ENCODE results near the gene CRABP2.

Gene CRABP2

DNA sequence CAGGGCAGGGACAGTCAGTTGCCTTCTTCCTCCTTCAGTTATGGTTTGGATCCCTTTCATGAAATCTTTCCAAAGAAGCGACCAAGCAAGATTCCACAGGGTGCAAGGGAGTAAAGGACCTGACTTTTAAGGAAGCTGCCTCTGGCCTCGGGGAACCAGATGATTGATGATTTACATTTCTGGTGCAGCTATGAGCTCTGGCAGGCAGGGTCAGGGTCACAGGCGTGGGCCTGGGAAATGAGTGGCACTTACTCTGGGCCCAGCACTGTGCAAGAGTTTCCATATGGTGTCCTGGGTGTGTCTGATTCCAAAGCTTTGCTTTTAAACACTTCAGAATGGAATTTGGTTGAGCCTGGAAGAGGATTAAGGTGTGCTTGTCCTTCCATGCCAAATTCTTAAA, 7.2 kb upstream of the CRABP2 start:
- ChIA-PET POLR2A (no interaction called here), CTCF (interaction anchor here (1.1 to 3.6 kb wide), 8 partner anchors 10 to 55 kb away, joined by 3 to 25 read pairs (median 4); no protein-coding TSS in a partner anchor)
- 64% methylated on average over 3 of the region's 3 CpGs for WGBS (ENCODE audit: insufficient coverage)
- Histone ChIP-seq H3K4me3 (ENCODE audit: control insufficient read depth in 1 of 7, extremely low read depth in 1 of 7, insufficient read depth in 4 of 7, low read depth in 2 of 7, low read length in 6 of 7) (no peak overlapping the region), H3K9me3 (ENCODE audit: control extremely low read depth in 1 of 5, control insufficient read depth in 4 of 5, insufficient read depth in 2 of 5, low read depth in 1 of 5, low read length in 4 of 5) (no peaks in the 10 kb centered on the region), H3K27ac (ENCODE audit: insufficient read depth in 1 of 2, low read depth in 1 of 2, low read length in 2 of 2, poor library complexity in 1 of 2, severe bottlenecking in 2 of 2) (no peak overlapping the region), H3K36me3 (ENCODE audit: control insufficient read depth in 4 of 4, insufficient read depth in 4 of 4, low read length in 3 of 4) (no peaks in the 10 kb centered on the region), H3K27me3 (replicated peaks in 2 of 5; ENCODE audit: control insufficient read depth in 4 of 5, insufficient read depth in 5 of 5, low read length in 4 of 5) (peaks cover 0 to 16% (median 3%) of the 10 kb centered on the region in 5 experiments), H3K4me1 (ENCODE audit: control extremely low read depth in 1 of 4, control insufficient read depth in 4 of 4, insufficient read depth in 4 of 4, low read length in 3 of 4) (no peaks in the 10 kb centered on the region)
- DNase-seq: no peak

DNA sequence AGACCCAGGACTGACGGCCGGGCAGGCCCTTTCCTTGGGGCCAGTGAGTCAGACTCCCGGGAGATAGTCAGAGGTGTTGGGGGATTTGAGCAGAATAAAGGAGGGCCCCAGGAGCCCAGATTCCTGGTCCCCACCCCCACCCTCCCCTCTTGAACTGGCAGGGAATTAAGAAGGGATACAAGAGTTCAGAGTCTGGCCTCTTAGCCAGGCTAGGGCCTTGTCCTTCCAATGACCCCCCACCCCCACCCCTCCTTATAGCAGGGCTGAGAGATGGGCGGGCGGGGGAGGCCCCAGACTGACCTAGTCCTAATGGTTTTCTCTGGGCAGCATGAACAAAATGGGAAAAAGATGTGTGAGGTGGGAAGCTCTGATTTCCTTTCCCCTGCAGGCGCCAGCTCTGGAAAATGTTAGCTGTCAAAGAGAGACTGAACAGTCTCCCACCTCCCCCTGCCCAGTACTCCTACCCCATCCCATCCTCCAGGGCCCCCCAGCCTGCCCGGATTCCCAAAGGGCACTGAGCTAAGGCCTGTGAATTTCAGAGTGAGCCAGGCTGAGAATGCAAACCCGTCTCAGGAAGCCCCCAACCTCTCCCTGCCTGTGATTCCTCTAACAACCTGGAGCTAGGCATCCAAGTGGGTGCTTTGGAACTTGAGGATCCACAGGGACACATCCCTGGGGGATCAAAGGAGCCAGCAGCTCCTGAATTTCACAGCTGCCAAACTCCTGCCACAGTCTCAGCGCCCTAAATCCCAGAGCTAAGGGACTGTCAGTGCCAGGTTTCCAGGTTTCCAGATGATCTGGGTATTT, 5.8 kb upstream of the CRABP2 start:
- Histone ChIP-seq H3K36me3 (ENCODE audit: control insufficient read depth in 4 of 4, insufficient read depth in 4 of 4, low read length in 3 of 4) (no peaks in the 10 kb centered on the region), H3K27ac (ENCODE audit: insufficient read depth in 1 of 2, low read depth in 1 of 2, low read length in 2 of 2, poor library complexity in 1 of 2, severe bottlenecking in 2 of 2) (no peak overlapping the region), H3K27me3 (replicated peaks in 2 of 5; ENCODE audit: control insufficient read depth in 4 of 5, insufficient read depth in 5 of 5, low read length in 4 of 5) (peaks cover 0 to 30% (median 9%) of the 10 kb centered on the region in 5 experiments), H3K9me3 (ENCODE audit: control extremely low read depth in 1 of 5, control insufficient read depth in 4 of 5, insufficient read depth in 2 of 5, low read depth in 1 of 5, low read length in 4 of 5) (no peaks in the 10 kb centered on the region), H3K4me3 (ENCODE audit: control insufficient read depth in 1 of 7, extremely low read depth in 1 of 7, insufficient read depth in 4 of 7, low read depth in 2 of 7, low read length in 6 of 7) (no peak overlapping the region), H3K4me1 (ENCODE audit: control extremely low read depth in 1 of 4, control insufficient read depth in 4 of 4, insufficient read depth in 4 of 4, low read length in 3 of 4) (peaks cover 0 to 8% (median 6%) of the 10 kb centered on the region in 4 experiments)
- POLR2A ChIA-PET: no interaction called here
- WGBS (ENCODE audit: insufficient coverage): 100% methylated on average over 2 of the region's 9 CpGs
- CTCF ChIA-PET: interaction anchor here (0.6 to 3.6 kb wide), 9 partner anchors 10 to 182 kb away, joined by 3 to 25 read pairs (median 3); partner anchors contain the start of genes NTRK1 and PEAR1
- no peak for DNase-seq

DNA sequence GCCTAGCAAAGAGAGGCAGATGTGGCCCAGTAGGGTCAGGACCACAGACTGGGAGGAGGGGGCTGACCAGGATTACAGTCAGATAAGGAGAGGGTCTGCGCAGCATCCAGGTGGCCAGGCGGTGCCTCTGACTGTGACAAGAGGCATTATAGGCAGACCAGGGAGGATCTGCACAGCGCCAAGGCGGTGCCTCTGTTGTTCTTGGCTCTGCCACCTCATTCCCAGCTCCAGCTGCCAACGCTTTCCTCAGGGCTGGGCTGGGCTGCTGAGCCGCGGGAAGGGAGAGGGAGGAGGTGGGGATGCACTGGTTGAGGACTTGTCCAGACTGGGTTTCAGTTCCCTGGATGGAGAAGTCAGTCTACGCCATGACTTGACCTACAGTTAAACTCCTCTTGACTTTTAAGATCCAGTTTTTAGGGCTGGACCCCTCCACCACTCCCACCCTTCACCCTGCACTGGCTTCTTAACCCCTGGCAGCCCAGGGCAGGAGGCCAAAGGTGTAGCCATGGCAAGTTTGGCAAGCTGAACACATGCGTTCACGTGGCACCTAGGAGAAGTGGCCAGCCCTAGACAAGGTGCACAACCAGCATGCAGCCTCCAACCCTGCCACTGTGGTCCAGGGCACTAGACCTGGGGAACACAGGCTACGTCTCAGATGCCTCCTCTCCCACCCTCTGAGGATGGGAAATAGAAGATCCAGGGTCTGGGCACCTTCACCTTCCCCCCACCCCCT, 4.5 kb upstream of the CRABP2 start:
- no peak for DNase-seq
- POLR2A ChIA-PET: no interaction called here
- CTCF ChIA-PET: interaction anchor here (0.5 to 14.1 kb wide), 7 partner anchors 10 to 377 kb away, joined by 3 to 236 read pairs (median 3); partner anchors contain the start of gene NTRK1

DNA sequence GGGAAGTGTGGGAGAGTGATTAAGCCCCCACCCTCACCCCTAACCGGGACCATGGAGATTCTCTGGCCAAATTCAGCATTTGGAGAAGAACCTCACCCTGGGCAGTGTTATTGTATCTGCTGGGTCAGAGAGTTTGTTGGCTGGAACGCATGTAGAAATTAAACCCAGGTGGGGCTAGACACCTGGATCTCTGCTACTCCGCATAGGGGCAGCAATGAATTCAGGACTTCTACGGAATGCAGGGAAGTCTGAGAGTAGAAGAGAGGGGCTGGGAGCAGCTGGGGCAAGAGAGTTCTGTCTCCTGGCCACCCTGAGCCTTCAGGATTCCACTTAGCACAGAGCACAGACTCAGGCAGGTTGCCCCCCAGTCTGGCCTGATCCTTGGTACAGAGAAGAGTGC, 3.6 kb upstream of the CRABP2 start:
- CTCF ChIA-PET: interaction anchor here (0.6 to 14.1 kb wide), 4 partner anchors 17 to 137 kb away, joined by 3 to 236 read pairs (median 22); no protein-coding TSS in a partner anchor
- DNase-seq: no peak
- no peak overlapping the region for H3K4me3 ChIP-seq (ENCODE audit: control insufficient read depth in 1 of 7, extremely low read depth in 1 of 7, insufficient read depth in 4 of 7, low read depth in 2 of 7, low read length in 6 of 7)
- POLR2A ChIA-PET: no interaction called here
- peaks cover 0 to 27% (median 21%) of the 10 kb centered on the region in 4 experiments for H3K4me1 ChIP-seq (ENCODE audit: control extremely low read depth in 1 of 4, control insufficient read depth in 4 of 4, insufficient read depth in 4 of 4, low read length in 3 of 4)
- H3K9me3 ChIP-seq (ENCODE audit: control extremely low read depth in 1 of 5, control insufficient read depth in 4 of 5, insufficient read depth in 2 of 5, low read depth in 1 of 5, low read length in 4 of 5): no peaks in the 10 kb centered on the region
- H3K27me3 ChIP-seq (replicated peaks in 2 of 5; ENCODE audit: control insufficient read depth in 4 of 5, insufficient read depth in 5 of 5, low read length in 4 of 5): peaks cover 5 to 52% (median 15%) of the 10 kb centered on the region in 5 experiments
- WGBS (ENCODE audit: insufficient coverage): 88% methylated on average over 3 of the region's 4 CpGs
- no peaks in the 10 kb centered on the region for H3K36me3 ChIP-seq (ENCODE audit: control insufficient read depth in 4 of 4, insufficient read depth in 4 of 4, low read length in 3 of 4)
- no peak overlapping the region for H3K27ac ChIP-seq (ENCODE audit: insufficient read depth in 1 of 2, low read depth in 1 of 2, low read length in 2 of 2, poor library complexity in 1 of 2, severe bottlenecking in 2 of 2)

More for the DNA sequence above, 4.5 kb upstream of the CRABP2 start:
- Histone ChIP-seq H3K36me3 (ENCODE audit: control insufficient read depth in 4 of 4, insufficient read depth in 4 of 4, low read length in 3 of 4) (no peaks in the 10 kb centered on the region), H3K27me3 (replicated peaks in 2 of 5; ENCODE audit: control insufficient read depth in 4 of 5, insufficient read depth in 5 of 5, low read length in 4 of 5) (peaks cover 0 to 43% (median 13%) of the 10 kb centered on the region in 5 experiments), H3K9me3 (ENCODE audit: control extremely low read depth in 1 of 5, control insufficient read depth in 4 of 5, insufficient read depth in 2 of 5, low read depth in 1 of 5, low read length in 4 of 5) (no peaks in the 10 kb centered on the region), H3K4me1 (ENCODE audit: control extremely low read depth in 1 of 4, control insufficient read depth in 4 of 4, insufficient read depth in 4 of 4, low read length in 3 of 4) (peaks cover 0 to 21% (median 18%) of the 10 kb centered on the region in 4 experiments), H3K4me3 (ENCODE audit: control insufficient read depth in 1 of 7, extremely low read depth in 1 of 7, insufficient read depth in 4 of 7, low read depth in 2 of 7, low read length in 6 of 7) (no peak overlapping the region), H3K27ac (ENCODE audit: insufficient read depth in 1 of 2, low read depth in 1 of 2, low read length in 2 of 2, poor library complexity in 1 of 2, severe bottlenecking in 2 of 2) (no peak overlapping the region)
- 91% methylated on average over 10 of the region's 11 CpGs for WGBS (ENCODE audit: insufficient coverage)

DNA sequence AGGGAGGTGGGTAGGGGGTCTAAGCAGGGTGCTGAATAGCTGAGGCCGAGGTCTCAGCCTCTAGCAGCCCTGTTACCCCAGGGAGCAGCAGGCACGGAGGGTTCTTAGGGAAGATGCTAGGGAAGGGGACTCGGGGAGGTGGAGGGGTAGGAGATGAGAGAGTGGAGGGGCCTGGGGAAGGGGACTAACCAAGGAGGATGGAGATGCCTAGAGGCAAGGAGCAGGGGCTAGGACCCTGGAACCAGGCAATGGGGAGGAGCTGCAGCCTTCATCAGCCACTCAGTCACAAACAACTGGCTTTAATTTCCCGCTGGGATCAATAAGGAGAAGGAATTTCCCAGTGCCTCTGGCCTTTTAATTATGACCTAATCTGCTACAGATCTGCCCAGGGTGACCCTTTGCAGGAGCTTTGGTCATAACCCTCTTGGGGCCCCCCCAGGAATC, 2.9 kb upstream of the CRABP2 start:
- peaks cover 0 to 27% (median 21%) of the 10 kb centered on the region in 4 experiments for H3K4me1 ChIP-seq (ENCODE audit: control extremely low read depth in 1 of 4, control insufficient read depth in 4 of 4, insufficient read depth in 4 of 4, low read length in 3 of 4)
- WGBS (ENCODE audit: insufficient coverage): 68% methylated on average over 4 of the region's 4 CpGs
- H3K27me3 ChIP-seq (replicated peaks in 2 of 5; ENCODE audit: control insufficient read depth in 4 of 5, insufficient read depth in 5 of 5, low read length in 4 of 5): peaks cover 7 to 60% (median 23%) of the 10 kb centered on the region in 5 experiments
- POLR2A ChIA-PET: no interaction called here
- no peak for DNase-seq
- CTCF ChIA-PET: interaction anchor here (0.6 to 14.1 kb wide), 6 partner anchors 18 to 136 kb away, joined by 3 to 236 read pairs (median 3); no protein-coding TSS in a partner anchor
- H3K4me3 ChIP-seq (ENCODE audit: control insufficient read depth in 1 of 7, extremely low read depth in 1 of 7, insufficient read depth in 4 of 7, low read depth in 2 of 7, low read length in 6 of 7): no peak overlapping the region
- no peak overlapping the region for H3K27ac ChIP-seq (ENCODE audit: insufficient read depth in 1 of 2, low read depth in 1 of 2, low read length in 2 of 2, poor library complexity in 1 of 2, severe bottlenecking in 2 of 2)
- H3K9me3 ChIP-seq (ENCODE audit: control extremely low read depth in 1 of 5, control insufficient read depth in 4 of 5, insufficient read depth in 2 of 5, low read depth in 1 of 5, low read length in 4 of 5): no peaks in the 10 kb centered on the region
- no peaks in the 10 kb centered on the region for H3K36me3 ChIP-seq (ENCODE audit: control insufficient read depth in 4 of 4, insufficient read depth in 4 of 4, low read length in 3 of 4)

DNA sequence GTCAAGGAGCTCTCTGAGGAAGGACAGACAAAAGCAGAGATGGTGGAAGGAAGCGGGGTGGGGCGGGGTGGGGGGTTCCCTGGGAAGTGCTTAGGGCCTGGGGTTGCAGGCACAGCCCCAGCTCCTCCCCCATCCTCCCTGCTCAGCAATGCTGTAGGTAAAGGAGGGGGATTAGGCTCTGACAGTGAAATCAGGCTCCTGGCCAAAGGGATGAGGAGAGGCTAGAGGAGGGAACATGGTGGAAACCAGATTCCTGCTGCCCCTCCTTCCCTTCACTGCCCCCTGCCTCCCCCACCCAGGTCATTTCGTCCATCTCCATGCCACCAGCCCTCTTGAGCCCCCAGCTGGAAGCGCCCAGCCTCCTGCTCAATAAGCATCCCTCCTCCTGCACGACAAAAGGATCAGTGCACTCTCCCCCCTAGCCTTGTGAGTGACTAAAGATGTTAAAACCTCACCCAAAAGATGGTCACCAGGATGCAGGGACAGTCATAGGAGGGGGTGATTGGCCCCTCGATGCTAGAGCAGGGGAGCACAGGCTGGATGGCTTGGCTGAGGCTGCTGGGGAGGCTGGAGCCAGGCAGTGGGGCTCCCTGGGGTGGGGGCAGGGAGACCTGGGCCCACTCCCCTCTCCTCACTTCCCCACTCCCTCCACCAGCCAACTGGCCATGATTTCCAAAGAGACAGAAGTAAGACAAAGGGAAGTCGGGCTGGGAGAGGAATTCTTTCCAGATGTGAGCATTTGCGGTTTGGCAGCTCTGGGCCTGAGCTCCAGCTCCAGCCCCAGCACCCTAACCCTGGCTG, 2.2 kb upstream of the CRABP2 start:
- ChIA-PET CTCF (interaction anchor here (0.6 to 14.1 kb wide), 11 partner anchors 8 to 72 kb away, joined by 3 to 236 read pairs (median 3); no protein-coding TSS in a partner anchor), POLR2A (interaction anchor here (0.8 to 1.6 kb wide), 2 partner anchors 18 to 19 kb away, joined by 3 to 8 read pairs; no protein-coding TSS in a partner anchor)
- Histone ChIP-seq H3K36me3 (ENCODE audit: control insufficient read depth in 4 of 4, insufficient read depth in 4 of 4, low read length in 3 of 4) (no peaks in the 10 kb centered on the region), H3K4me3 (ENCODE audit: control insufficient read depth in 1 of 7, extremely low read depth in 1 of 7, insufficient read depth in 4 of 7, low read depth in 2 of 7, low read length in 6 of 7) (no peak overlapping the region), H3K27ac (ENCODE audit: insufficient read depth in 1 of 2, low read depth in 1 of 2, low read length in 2 of 2, poor library complexity in 1 of 2, severe bottlenecking in 2 of 2) (no peak overlapping the region), H3K9me3 (ENCODE audit: control extremely low read depth in 1 of 5, control insufficient read depth in 4 of 5, insufficient read depth in 2 of 5, low read depth in 1 of 5, low read length in 4 of 5) (no peaks in the 10 kb centered on the region), H3K27me3 (replicated peaks in 2 of 5; ENCODE audit: control insufficient read depth in 4 of 5, insufficient read depth in 5 of 5, low read length in 4 of 5) (peaks cover 7 to 66% (median 27%) of the 10 kb centered on the region in 5 experiments), H3K4me1 (ENCODE audit: control extremely low read depth in 1 of 4, control insufficient read depth in 4 of 4, insufficient read depth in 4 of 4, low read length in 3 of 4) (peaks cover 0 to 27% (median 21%) of the 10 kb centered on the region in 4 experiments)
- DNase-seq: no peak
- WGBS (ENCODE audit: insufficient coverage): 17% methylated on average over 1 of the region's 8 CpGs
